Bronchial epithelial cell (primary cell): Measurements from ENCODE around the gene ITPKC. TPM values are rescaled to one million over a fixed set of nuclear protein-coding genes. Genes with fewer than 3 reads are reported as not detected.

ENCODE experiments used
- DNase-seq: peaks from one replicate; pipeline ENCODE4 v3.0.0-alpha.2; 2010; ENCODE audit warnings: low read depth
- FAIRE-seq: peaks from 2 replicates; lab custom pipeline; 2011; peaks lifted over from hg19 to GRCh38; lab: Jason Lieb, UNC
- H3K27me3 ChIP-seq: 2 replicates; pipeline ENCODE4 v1.5.1; 2011; ENCODE audit warnings: low read length; ENCODE audit not compliant: control insufficient read depth, insufficient read depth
- H3K36me3 ChIP-seq: 2 replicates; pipeline ENCODE4 v1.5.1; 2011; ENCODE audit warnings: low read length; ENCODE audit not compliant: control insufficient read depth, insufficient read depth
- H3K4me3 ChIP-seq: 2 replicates; pipeline ENCODE4 v1.5.1; 2011; ENCODE audit warnings: mild to moderate bottlenecking, low read depth, low read length, control low read depth
- total RNA-seq: library from RNA; depleted of rRNA; stranded (reverse); fragments of >200 nt; gene quantifications from 2 replicates; pipeline ENCODE4 v1.2.1, GENCODE V29; 2014
- TF ChIP-seq, protein P1 (sequence below): IDR thresholded peaks from 2 replicates; pipeline ENCODE4 v1.5.1; 2011; ENCODE audit warnings: mild to moderate bottlenecking, moderate library complexity, low read length, control low read depth, inconsistent platforms; ENCODE audit not compliant: insufficient read depth, severe bottlenecking

The ITPKC gene
- total RNA-seq, 1 donor from 2014 or later: 26.9 TPM

DNA sequence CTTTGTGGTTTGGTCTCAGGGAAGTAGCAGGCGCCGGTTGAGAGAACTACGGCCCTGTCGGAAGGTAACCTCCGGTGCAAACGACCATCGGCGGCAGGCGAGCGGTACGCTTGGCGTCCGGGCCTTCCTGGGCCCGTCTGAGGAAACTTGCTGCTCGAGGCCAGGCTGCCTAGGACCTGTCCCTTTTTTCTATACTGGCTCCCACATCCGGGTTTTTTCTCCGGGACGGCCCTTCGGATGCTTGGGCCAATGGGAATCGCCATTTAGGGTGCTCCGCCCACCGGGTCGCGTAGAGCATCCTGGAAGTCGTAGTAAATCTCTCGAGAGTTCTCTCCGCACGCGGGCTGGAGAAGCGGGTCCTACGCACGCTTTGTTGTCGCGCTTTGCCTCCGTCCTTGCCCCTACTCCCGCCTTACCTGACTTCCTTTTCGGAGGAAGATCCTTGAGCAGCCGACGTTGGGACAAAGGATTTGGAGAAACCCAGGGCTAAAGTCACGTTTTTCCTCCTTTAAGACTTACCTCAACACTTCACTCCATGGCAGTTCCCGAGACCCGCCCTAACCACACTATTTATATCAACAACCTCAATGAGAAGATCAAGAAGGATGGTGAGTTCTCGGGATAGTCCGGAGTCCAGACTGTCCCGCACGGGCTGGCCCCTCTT is 34.1 kb downstream of the ITPKC start, which contains the start of gene SNRPA:
TSS of gene SNRPA (plus strand) at position 330 of the 664 bp plus-strand sequence. CDS start at position 536, 206 bp downstream.
- Histone ChIP-seq H3K4me3 (peak within 1 kb of the TSS; percentile 56), H3K36me3 (peaks cover 2% of the 10 kb centered on the region), H3K27me3 (no peaks in the 10 kb centered on the region)
- TF ChIP-seq, protein P1, sequence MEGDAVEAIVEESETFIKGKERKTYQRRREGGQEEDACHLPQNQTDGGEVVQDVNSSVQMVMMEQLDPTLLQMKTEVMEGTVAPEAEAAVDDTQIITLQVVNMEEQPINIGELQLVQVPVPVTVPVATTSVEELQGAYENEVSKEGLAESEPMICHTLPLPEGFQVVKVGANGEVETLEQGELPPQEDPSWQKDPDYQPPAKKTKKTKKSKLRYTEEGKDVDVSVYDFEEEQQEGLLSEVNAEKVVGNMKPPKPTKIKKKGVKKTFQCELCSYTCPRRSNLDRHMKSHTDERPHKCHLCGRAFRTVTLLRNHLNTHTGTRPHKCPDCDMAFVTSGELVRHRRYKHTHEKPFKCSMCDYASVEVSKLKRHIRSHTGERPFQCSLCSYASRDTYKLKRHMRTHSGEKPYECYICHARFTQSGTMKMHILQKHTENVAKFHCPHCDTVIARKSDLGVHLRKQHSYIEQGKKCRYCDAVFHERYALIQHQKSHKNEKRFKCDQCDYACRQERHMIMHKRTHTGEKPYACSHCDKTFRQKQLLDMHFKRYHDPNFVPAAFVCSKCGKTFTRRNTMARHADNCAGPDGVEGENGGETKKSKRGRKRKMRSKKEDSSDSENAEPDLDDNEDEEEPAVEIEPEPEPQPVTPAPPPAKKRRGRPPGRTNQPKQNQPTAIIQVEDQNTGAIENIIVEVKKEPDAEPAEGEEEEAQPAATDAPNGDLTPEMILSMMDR: no peak
- peak; percentile 94 for DNase-seq
- FAIRE-seq: no peak

DNA sequence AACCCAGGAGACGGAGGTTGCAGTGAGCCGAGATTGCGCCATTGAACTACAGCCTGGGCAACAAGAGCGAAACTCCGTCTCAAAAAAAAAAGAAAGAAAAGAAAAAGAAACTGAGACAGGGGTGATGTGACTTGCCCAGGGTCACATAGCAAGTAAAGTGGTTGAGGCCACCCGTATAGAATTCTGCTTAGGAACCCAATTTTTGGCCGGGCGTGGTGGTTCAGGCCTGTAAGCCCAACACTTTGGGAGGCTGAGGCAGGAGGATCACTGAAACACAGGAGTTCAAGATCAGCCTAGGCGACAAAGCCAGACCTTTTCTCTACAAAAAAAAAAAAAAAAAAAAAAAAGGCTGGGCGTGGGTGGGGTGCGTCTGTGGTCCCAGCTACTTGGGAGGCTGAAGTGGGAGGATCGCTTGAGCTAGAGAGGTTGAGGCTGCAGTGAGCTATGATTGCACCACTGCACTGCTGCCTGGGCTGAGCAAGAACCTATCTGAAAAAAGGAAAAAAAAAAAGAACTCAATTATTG is 35.4 kb downstream of the ITPKC start:
- DNase-seq: no peak
- no peaks in the 10 kb centered on the region for H3K27me3 ChIP-seq
- FAIRE-seq: no peak
- H3K4me3 ChIP-seq: peak overlapping the region; percentile 52
- H3K36me3 ChIP-seq: peaks cover 2% of the 10 kb centered on the region
- TF ChIP-seq, protein P1: no peak

DNA sequence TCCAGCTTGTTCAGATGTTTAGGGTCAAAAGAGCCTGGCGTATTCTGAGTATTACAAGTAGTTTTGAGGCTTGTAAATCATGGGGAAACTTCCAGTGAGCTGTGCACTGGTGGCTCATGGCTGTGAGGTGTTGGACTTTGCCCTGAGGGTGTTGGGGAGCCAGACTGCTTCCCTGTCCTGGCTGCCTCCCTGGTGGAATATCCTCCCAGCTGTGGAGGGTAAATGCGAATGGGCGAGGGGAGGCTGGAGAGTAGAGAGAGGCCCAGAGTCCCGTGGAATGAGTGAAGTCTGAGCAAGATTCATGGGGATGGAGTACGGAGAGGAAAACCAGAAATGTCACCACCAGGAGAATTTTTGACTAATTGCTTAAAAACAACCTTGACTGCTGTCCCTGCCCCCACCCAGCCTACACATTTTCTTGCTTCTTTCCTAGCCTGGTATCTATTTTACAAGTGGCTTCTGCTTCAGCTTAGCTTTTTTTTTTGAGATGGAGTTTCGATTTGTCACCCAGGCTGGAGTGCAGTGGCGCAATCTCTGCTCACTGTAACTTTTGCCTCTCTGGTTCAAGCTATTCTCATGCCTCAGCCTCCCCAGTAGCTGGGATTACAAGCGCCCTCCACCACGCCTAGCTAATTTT is 37.8 kb downstream of the ITPKC start:
- FAIRE-seq (no peak), DNase-seq (no peak)
- TF ChIP-seq, protein P1: no peak
- Histone ChIP-seq H3K4me3 (no peak overlapping the region), H3K27me3 (no peaks in the 10 kb centered on the region), H3K36me3 (peaks cover 9% of the 10 kb centered on the region)

DNA sequence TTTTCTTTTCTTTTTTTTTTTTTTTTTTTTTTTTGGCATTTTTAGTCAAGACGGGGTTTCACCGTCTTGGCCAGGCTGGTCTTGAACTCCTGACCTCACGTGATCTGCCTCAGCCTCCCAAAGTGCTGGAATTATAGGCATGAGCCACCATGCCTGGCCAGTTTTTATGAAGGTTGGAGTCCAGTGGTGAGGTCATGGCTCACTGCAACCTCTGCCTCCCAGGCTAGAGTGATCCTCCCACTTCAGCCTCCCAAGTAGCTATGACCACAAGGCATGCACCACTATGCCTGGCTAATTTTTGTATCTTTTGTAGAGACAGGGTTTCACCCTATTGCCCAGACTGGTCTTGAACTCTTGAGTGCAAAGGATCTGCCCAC is 38.3 kb downstream of the ITPKC start:
- TF ChIP-seq, protein P1: no peak
- DNase-seq (no peak), FAIRE-seq (no peak)
- no peaks in the 10 kb centered on the region for H3K27me3 ChIP-seq
- no peak overlapping the region for H3K4me3 ChIP-seq
- H3K36me3 ChIP-seq: peaks cover 10% of the 10 kb centered on the region

DNA sequence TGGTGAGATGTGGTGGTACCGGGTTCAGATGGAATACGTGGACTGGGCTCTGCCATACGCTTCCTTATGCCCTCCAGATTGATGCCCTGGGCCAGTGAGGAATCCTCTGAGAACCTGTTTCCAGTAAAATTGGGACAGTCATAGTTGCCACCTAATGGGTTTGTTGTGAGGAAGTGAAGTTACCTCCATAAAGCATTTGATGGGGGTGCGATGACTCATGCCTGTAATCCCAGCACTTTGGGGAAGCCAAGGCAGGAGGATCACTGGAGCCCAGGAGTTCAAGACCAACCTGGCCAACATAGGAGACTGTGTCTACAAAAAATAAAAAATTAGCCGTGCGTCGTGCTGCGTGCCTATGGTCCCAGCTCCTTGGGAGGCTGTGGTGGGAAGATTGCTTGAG is 38.9 kb downstream of the ITPKC start:
- Histone ChIP-seq H3K36me3 (peaks cover 13% of the 10 kb centered on the region), H3K27me3 (no peaks in the 10 kb centered on the region), H3K4me3 (no peak overlapping the region)
- TF ChIP-seq, protein P1: no peak
- DNase-seq (no peak), FAIRE-seq (no peak)
